Esophagus muscularis mucosa (tissue), 4 donors: ENCODE measurements around the gene RAB20. TPM values are rescaled to one million over a fixed set of nuclear protein-coding genes. Genes with fewer than 3 reads are reported as not detected.
A peak's percentile ranks its signal among the peaks of the same experiment; 100 is the strongest.

ENCODE experiments used
- DNase-seq: peaks from one replicate; pipeline ENCODE4 v3.0.0-alpha.2; 2017; ENCODE audit errors: extremely low spot score
- H3K27ac ChIP-seq, 4 donors: fragments of 200-600 bp; sonication (generic); replicated peaks in 1 of 4; 1 replicate in 3 of 4; 2 replicates in 1 of 4; pipeline ENCODE4 v1.5.1; 2016 to 2019; ENCODE audit warnings: mild to moderate bottlenecking in 1 of 4
- H3K27me3 ChIP-seq, 4 donors: fragments of 200-600 bp; sonication (generic); one replicate each; pipeline versions ENCODE4 v1.5.1 to v1.6.0; 2016 to 2019
- H3K36me3 ChIP-seq, 4 donors: fragments of 200-600 bp; sonication (generic); one replicate each; pipeline ENCODE4 v1.5.1; 2016 to 2019
- H3K4me1 ChIP-seq, 4 donors: fragments of 200-600 bp; sonication (generic); one replicate each; pipeline ENCODE4 v1.5.1; 2016 to 2019
- H3K4me3 ChIP-seq, 4 donors: fragments of 200-600 bp; sonication (generic); 1 replicate in 2 of 4; 2 replicates in 2 of 4; pipeline ENCODE4 v1.5.1; 2016 to 2019; ENCODE audit warnings: mild to moderate bottlenecking in 4 of 4, moderate library complexity in 1 of 4
- H3K9me3 ChIP-seq, 4 donors: fragments of 200-600 bp; sonication (generic); 1 replicate in 3 of 4; 2 replicates in 1 of 4; pipeline ENCODE4 v1.5.1; 2016 to 2019
- CTCF ChIP-seq, 3 experiments: fragments of 200-600 bp in 2 of 3; fragments of 450-650 bp in 1 of 3; sonication (generic) in 2 of 3; IDR thresholded peaks; one replicate each; pipeline ENCODE4 v1.5.1; 2017 to 2019; ENCODE audit warnings: antibody characterized with exemption in 3 of 3, mild to moderate bottlenecking in 2 of 3, moderate library complexity in 1 of 3
- EP300 ChIP-seq: sonication (generic); formaldehyde crosslinking; IDR thresholded peaks from one replicate; pipeline ENCODE4 v1.6.1; 2017; ENCODE audit warnings: antibody characterized with exemption
- POLR2A ChIP-seq: fragments of 450-650 bp; IDR thresholded peaks from one replicate; pipeline ENCODE4 v1.6.1; 2017; ENCODE audit warnings: antibody characterized with exemption, moderate library complexity, mild to moderate bottlenecking, low read depth
- POLR2AphosphoS5 ChIP-seq, 2 donors: sonication (generic); formaldehyde crosslinking; IDR thresholded peaks; one replicate each; pipeline ENCODE4 v1.6.1; 2017; ENCODE audit warnings: antibody characterized with exemption in 2 of 2
- WGBS: methylation state at CpG from one replicate; pipeline ENCODE4 v1.1.5; 2018; 5-methylcytosine and 5-hydroxymethylcytosine counted together
- intact Hi-C: fragments of 100-400 bp; cut with DNase I; formaldehyde crosslinking; loops from one replicate; pipeline ENCODE4 v1.15.1; 2023
- total RNA-seq, 4 donors: library from RNA; depleted of rRNA; stranded (reverse); fragments of >200 nt; gene quantifications; one replicate each; pipeline versions ENCODE4 v1.1.0 to v1.2.1, GENCODE V29; 2016

The RAB20 gene
- total RNA-seq, 4 donors from 2014 or later = 10.9 to 40.6 (median 15.4) TPM

GRCh38 chr13:110503037-110503901, 58.3 kb downstream of the RAB20 start:
- Histone ChIP-seq H3K27ac (peak overlapping the region; percentile 55 to 78 (median 60)), H3K4me3 (no peak overlapping the region), H3K36me3 (peaks cover 68 to 100% (median 98%) of the 10 kb centered on the region in 4 donors), H3K4me1 (peaks cover 25 to 37% (median 31%) of the 10 kb centered on the region in 4 donors), H3K9me3 (no peaks in the 10 kb centered on the region), H3K27me3 (no peaks in the 10 kb centered on the region)
- intact Hi-C loops = no loop called here
- TF ChIP-seq POLR2AphosphoS5 (IDR thresholded peaks at IDR 0.05) = no peak
- no peak for DNase-seq
- 74% methylated on average over 13 of the region's 20 CpGs for WGBS

- Histone ChIP-seq H3K4me1 (peaks cover 5 to 16% (median 10%) of the 10 kb centered on the region in 4 donors), H3K36me3 (peaks cover 75 to 100% (median 98%) of the 10 kb centered on the region in 4 donors), H3K4me3 (no peak overlapping the region), H3K27ac (peak overlapping the region in 2 of 4 donors; percentile 28 to 39), H3K9me3 (no peaks in the 10 kb centered on the region), H3K27me3 (no peaks in the 10 kb centered on the region)
- 93% methylated on average over 6 of the region's 9 CpGs for WGBS
- DNase-seq = no peak
- TF ChIP-seq EP300 = no peak
- no peak for TF ChIP-seq POLR2A
- TF ChIP-seq CTCF (IDR thresholded peaks at IDR 0.05) = no peak
- TF ChIP-seq POLR2AphosphoS5 (IDR thresholded peaks at IDR 0.05) = no peak
- intact Hi-C loops = no loop called here
Observed at GRCh38 chr13:110501188-110501587, 60.3 kb downstream of the RAB20 start.

- Histone ChIP-seq H3K4me3 (no peak overlapping the region), H3K27me3 (no peaks in the 10 kb centered on the region), H3K36me3 (peaks cover 76 to 100% (median 98%) of the 10 kb centered on the region in 4 donors), H3K27ac (peak overlapping the region in 1 of 4 donors; percentile 12), H3K9me3 (no peaks in the 10 kb centered on the region), H3K4me1 (peaks cover 1 to 8% (median 3%) of the 10 kb centered on the region in 4 donors)
- TF ChIP-seq POLR2A (no peak), POLR2AphosphoS5 (IDR thresholded peaks at IDR 0.05) (no peak), CTCF (IDR thresholded peaks at IDR 0.05) (no peak), EP300 (no peak)
- intact Hi-C loops = no loop called here
- 89% methylated on average over 3 of the region's 3 CpGs for WGBS
- DNase-seq = no peak
Observed at GRCh38 chr13:110500341-110500740, 61.2 kb downstream of the RAB20 start.

GRCh38 chr13:110499621-110500281, 61.8 kb downstream of the RAB20 start:
- WGBS = 88% methylated on average over 10 of the region's 10 CpGs
- peaks cover 77 to 100% (median 99%) of the 10 kb centered on the region in 4 donors for H3K36me3 ChIP-seq
- H3K9me3 ChIP-seq = no peaks in the 10 kb centered on the region
- no peaks in the 10 kb centered on the region for H3K27me3 ChIP-seq
- intact Hi-C loops = no loop called here
- H3K27ac ChIP-seq = peak overlapping the region in 1 of 4 donors; percentile 12
- H3K4me3 ChIP-seq = no peak overlapping the region
- no peak for DNase-seq
- peaks cover 0 to 6% (median 2%) of the 10 kb centered on the region in 4 donors for H3K4me1 ChIP-seq
- TF ChIP-seq CTCF (IDR thresholded peaks at IDR 0.05) (no peak), EP300 (no peak), POLR2A (no peak), POLR2AphosphoS5 (IDR thresholded peaks at IDR 0.05) (no peak)

GRCh38 chr13:110498765-110499164, 62.8 kb downstream of the RAB20 start:
- Histone ChIP-seq H3K4me3 (no peak overlapping the region), H3K4me1 (peaks cover 0 to 4% (median 1%) of the 10 kb centered on the region in 4 donors), H3K27me3 (no peaks in the 10 kb centered on the region), H3K36me3 (peaks cover 69 to 100% (median 99%) of the 10 kb centered on the region in 4 donors), H3K27ac (no peak overlapping the region), H3K9me3 (no peaks in the 10 kb centered on the region)
- DNase-seq = no peak
- intact Hi-C loops = no loop called here
- 88% methylated on average over 10 of the region's 10 CpGs for WGBS
- TF ChIP-seq CTCF (IDR thresholded peaks at IDR 0.05) (no peak), POLR2A (no peak), POLR2AphosphoS5 (IDR thresholded peaks at IDR 0.05) (no peak), EP300 (no peak)
